Pulmonary artery endothelial cell (primary cell): ENCODE results near the gene WWOX. TPM values are rescaled to one million over a fixed set of nuclear protein-coding genes. Genes with fewer than 3 reads are reported as not detected.

ENCODE experiments used
- DNase-seq: peaks from one replicate; pipeline ENCODE4 v3.0.0-alpha.2; 2011; ENCODE audit warnings: low read depth, low spot score
- total RNA-seq: library from RNA; depleted of rRNA; stranded (reverse); fragments of >200 nt; gene quantifications from 2 replicates; pipeline ENCODE4 v1.2.3, GENCODE V29; 2014

The WWOX gene
- total RNA-seq, 1 donor from 2014 or later: 15.9 TPM

- DNase-seq: no peak
Observed at GRCh38 chr16:79006206-79006605, 906.8 kb downstream of the WWOX start.

DNA sequence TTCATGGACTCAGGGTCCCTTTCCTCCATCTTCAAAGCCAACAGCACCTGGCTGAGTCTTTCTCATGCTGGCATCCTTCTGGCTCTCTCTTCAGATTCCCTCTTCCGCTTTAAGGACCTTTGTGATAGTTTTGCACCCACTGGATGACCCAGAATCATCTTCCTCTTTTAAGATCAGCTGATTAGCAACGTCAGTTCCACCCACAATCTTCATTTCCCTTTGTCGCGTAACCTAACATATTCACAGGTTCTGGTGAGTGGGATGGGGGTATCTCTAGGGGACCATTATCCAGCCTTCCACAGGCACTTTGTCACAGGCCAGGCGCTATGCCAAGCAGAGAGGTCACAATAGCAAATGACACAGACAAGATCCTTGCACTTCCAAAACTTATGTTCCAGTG is 907.3 kb downstream of the WWOX start:
- no peak for DNase-seq

- no peak for DNase-seq
Observed at GRCh38 chr16:79007614-79008013, 908.2 kb downstream of the WWOX start.

- DNase-seq: no peak
Observed at GRCh38 chr16:79008036-79008868, 908.8 kb downstream of the WWOX start.

DNA sequence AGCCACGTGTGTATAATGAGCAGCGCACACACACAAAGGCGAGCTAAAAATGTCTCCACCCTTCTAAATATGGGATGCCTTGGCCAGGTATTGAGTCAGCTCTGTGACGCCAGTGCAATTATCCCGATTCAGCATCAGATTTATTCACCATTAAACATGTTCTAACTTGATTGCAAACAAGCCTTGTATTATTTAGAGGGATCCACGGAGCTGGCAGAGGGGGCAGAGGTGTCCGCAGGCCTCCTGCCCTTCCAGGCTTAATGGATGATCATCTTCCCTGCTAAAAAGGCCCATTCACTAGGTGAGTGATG is 909.4 kb downstream of the WWOX start:
- DNase-seq: no peak

GRCh38 chr16:79009896-79010295 is 910.4 kb downstream of the WWOX start:
- DNase-seq: no peak

- DNase-seq: no peak
Observed at GRCh38 chr16:79011282-79011681, 911.8 kb downstream of the WWOX start.

GRCh38 chr16:79012671-79013434 is 913.4 kb downstream of the WWOX start:
- no peak for DNase-seq

DNA sequence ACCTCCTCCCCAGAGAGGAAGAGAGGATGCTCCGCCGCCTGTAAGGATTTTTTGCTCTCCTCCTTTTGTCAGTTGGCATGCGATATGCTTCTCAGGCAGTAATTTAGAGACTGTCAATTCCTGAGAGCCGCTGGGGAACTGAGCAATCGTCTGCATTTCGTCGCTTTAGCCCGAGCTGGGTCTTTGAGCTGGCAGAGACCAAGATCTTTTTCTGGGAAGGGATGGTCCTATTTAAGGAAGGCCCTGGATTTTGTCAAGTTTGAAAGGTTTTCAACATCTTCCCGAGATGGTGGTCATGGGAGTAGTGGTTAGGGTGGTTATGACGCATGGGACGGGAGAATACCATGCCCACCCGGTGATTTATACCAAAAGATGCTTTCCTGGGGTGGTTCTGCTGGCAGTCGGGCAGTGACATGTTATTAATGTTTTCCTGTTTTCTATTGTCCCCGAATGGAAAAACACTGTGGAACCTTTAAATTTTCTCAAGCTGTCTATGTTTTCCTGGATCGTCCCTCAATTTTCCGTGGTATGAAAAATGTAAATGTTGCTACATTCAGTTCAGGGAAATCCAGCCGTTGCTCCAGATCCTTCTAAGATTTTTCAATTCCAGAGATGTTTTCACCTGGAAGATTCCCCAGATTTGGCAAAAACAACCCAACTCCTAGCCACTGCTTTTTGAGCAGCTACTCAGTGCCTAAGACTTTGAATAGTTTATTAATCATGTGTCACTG is 914.6 kb downstream of the WWOX start:
- no peak for DNase-seq

DNA sequence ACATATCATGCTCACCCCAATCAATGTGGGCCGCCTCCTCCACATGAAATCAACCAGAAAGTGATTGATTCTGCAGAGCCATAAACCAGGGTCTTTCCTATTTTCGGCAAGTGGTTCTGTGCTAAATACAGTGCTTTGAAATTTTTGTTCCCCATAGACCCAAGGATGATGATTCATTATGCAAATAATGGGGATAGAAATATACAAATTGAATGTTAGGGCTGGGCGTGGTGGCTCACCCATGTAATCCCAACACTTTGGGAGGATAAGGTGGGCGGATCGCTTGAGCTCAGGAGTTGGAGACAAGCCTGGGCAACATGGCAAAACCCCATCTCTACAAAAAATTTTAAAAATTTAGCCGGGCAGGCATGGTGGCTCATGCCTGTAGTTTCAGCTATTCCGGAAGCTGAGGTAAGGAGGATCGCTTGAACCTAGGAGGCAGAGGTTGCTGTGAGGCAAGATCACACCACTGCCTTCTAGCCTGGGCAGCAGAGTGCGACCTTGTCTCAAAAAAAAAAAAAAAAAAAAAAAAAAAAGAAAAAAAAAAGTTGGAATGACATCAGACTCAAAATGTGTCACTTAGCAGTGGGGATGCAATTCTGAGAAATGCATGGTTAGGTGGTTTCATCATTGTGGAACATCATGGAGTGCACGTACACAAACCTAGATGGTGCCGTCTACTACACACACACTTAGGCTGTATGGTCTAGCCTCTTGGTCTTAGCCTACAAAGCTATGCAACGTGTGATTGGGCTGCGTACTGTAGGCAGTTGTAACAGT is 919.4 kb downstream of the WWOX start:
- no peak for DNase-seq

- no peak for DNase-seq
Observed at GRCh38 chr16:79019431-79019830, 920.0 kb downstream of the WWOX start.

DNA sequence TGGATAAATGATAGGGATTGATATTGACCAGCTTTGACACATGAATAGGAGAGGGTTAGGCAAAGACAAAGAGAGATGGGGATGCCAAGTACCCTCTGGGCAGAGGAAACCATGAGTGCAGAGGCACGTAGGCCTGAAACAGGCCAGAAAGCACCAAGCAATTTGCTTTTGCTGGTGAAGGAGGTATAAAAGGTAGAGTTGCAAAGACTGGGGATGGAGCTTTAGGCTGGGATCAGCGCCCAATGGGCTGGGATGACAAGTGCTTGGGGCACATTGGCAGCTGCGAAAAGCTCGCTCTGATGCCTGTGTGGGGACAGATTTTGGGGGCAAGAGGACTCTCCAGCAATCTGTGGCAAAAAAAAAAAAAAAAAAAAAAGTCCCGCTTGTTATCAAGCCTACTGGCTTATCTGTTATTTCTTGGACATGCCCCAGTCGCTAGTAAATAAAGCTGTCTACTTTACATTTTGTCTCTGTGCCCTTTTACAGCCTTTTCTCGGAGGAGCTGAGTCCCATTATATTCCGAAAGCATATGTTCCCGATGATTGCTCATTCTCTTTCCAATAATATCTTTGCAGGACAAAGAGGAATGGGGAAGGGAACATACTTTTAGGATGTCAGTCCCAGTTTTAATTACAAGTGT is 922.7 kb downstream of the WWOX start:
- no peak for DNase-seq

DNA sequence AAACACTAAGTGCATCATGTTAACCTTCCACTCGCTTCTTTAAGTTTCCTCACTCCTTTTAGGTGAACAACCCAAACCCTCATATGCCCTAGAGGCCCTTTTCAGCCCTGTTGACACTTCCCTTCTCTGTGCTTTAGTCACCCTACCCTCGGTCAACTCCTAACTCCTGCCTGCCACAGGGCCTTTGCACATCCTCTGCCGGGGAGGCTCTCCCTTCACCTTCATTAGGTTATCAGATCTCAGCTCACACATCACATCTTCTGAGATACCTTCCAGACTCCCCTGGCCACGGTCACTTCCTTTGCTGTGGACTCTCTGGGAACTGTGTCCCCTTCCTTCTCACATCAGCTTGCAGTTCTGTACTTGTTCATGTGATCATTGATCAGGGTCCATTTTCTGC is 926.7 kb downstream of the WWOX start:
- no peak for DNase-seq

DNA sequence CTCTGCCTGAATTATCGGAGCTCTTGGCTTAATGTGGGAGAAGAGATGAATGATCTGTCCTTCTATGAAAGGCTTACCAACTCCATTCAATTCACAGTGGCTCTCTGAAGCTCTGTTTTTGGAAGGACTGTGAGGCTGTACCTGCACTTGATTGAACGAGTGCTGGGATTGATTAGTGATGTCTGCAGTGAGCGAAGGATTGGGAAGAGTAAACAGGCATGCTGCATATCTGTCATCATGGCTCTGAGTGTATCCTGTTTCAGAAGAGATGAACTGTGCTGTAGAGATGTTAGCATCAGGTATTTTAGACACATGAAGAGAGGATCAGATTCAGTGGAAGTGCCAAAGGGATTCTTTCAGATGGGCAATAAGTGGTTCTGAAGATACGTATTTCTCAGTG is 937.1 kb downstream of the WWOX start:
- no peak for DNase-seq

- DNase-seq: no peak
Observed at GRCh38 chr16:79037521-79038373, 938.3 kb downstream of the WWOX start.

- DNase-seq: no peak
Observed at GRCh38 chr16:79041206-79041605, 941.8 kb downstream of the WWOX start.

DNA sequence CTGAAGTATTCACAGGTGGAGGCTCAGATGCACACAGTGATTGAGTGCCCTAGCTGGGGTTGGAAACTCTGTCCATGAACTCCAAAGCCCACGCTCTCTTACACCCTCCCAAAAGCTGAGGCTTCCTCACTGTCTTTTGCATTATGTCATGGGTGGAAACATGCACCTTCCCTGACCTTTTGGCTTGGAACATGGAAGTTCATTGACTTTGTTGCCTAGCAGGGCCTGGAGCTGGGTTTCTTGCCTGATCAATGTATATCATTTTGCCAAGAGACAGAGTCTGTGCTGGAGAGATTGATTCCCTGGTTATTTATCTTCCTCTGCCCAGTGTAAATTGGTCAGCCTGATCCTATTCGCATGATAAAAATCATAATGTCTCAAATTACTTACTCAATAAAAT is 942.7 kb downstream of the WWOX start:
- no peak for DNase-seq

DNA sequence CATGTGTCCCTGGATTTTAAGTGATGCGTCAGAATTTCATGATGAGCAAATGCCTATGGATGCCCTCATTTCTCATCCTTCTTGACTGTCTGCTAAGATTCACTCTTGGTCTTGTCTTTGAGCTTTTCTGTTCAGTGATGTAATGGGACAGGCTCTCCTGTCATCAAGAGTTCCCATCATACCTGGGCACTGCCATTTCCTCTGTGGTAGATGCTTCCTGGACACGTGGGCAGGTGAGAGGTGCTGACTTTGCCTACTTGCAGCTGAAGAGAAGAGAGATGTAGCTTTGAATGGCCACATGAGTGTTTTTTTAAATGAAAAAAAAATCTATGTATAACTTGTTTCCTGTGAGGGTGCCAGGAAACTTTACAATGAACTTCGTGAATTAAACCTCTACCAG is 943.4 kb downstream of the WWOX start:
- no peak for DNase-seq

- no peak for DNase-seq
Observed at GRCh38 chr16:79045191-79045590, 945.7 kb downstream of the WWOX start.

- DNase-seq: no peak
Observed at GRCh38 chr16:79047337-79047736, 947.9 kb downstream of the WWOX start.
